Mucosa of stomach (tissue), 1 donor: ENCODE results near the gene RUFY3.
"Not testable (repeated sequence)": the region's sequence is repeated elsewhere in the genome, so short reads cannot be mapped to it uniquely, and the experiment has no call there.

Experiments
- H3K27me3 ChIP-seq: one replicate; pipeline ENCODE4 v1.7.0; 2013; ENCODE audit warnings: mild to moderate bottlenecking, low read length; ENCODE audit not compliant: control insufficient read depth, insufficient read depth
- H3K36me3 ChIP-seq: one replicate; pipeline ENCODE4 v1.7.0; 2013; ENCODE audit warnings: low read length; ENCODE audit not compliant: control insufficient read depth, insufficient read depth
- H3K4me1 ChIP-seq: one replicate; pipeline ENCODE4 v1.7.0; 2013; ENCODE audit warnings: mild to moderate bottlenecking, low read length; ENCODE audit not compliant: control insufficient read depth, insufficient read depth
- H3K4me3 ChIP-seq: one replicate; pipeline ENCODE4 v1.7.0; 2013; ENCODE audit warnings: low read length
- H3K9ac ChIP-seq: one replicate; pipeline ENCODE4 v1.7.0; 2013; ENCODE audit warnings: mild to moderate bottlenecking, low read length, moderate library complexity
- H3K9me3 ChIP-seq: one replicate; pipeline ENCODE4 v1.7.0; 2013; ENCODE audit warnings: mild to moderate bottlenecking, low read length, moderate library complexity; ENCODE audit not compliant: control insufficient read depth
- donor health status: Pancreatic carcinoma.

RUFY3 gene

DNA sequence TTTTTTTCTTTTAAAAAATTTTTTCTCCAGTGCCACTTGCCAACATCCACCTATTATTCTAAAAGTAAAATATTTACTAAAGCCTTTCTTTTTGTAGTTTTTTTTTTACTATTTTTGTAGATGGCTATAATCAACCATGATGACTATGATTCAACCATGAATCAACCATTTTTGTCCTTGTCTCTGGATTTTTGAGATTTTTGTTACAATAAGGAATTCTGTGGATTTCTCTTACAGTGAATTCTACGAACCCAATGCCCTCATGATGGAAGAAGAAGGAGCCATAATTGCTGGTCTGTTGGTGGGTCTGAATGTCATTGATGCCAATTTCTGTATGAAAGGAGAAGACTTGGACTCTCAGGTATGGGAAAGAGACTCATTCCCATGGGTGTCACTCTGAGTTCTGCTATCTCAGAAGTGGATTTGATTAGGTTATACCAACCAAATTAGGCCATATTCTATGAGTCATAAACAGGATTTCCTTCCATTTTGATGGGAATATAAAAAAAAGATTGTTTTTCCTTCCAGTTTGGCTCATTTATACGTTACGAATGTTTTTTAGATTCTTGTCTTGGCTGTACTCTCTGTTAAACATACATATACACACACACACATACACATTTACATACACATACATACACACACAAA, 46.7 kb downstream of the RUFY3 start:
- no peaks in the 10 kb centered on the region for H3K36me3 ChIP-seq
- H3K4me1 ChIP-seq = no peaks in the 10 kb centered on the region
- no peak overlapping the region for H3K4me3 ChIP-seq
- no peak overlapping the region for H3K9ac ChIP-seq
- no peaks in the 10 kb centered on the region for H3K27me3 ChIP-seq
- no peaks in the 10 kb centered on the region for H3K9me3 ChIP-seq

- H3K9ac ChIP-seq, H3K36me3 ChIP-seq, H3K4me1 ChIP-seq, H3K4me3 ChIP-seq, H3K27me3 ChIP-seq, H3K9me3 ChIP-seq: not testable (repeated sequence)
Measured at GRCh38 chr4:70769396-70769795, 47.6 kb downstream of the RUFY3 start.

- Histone ChIP-seq H3K36me3 (no peaks in the 10 kb centered on the region), H3K4me3 (no peak overlapping the region), H3K9ac (no peak overlapping the region), H3K27me3 (no peaks in the 10 kb centered on the region), H3K9me3 (no peaks in the 10 kb centered on the region), H3K4me1 (no peaks in the 10 kb centered on the region)
Measured at GRCh38 chr4:70772929-70773555, 51.3 kb downstream of the RUFY3 start.

DNA sequence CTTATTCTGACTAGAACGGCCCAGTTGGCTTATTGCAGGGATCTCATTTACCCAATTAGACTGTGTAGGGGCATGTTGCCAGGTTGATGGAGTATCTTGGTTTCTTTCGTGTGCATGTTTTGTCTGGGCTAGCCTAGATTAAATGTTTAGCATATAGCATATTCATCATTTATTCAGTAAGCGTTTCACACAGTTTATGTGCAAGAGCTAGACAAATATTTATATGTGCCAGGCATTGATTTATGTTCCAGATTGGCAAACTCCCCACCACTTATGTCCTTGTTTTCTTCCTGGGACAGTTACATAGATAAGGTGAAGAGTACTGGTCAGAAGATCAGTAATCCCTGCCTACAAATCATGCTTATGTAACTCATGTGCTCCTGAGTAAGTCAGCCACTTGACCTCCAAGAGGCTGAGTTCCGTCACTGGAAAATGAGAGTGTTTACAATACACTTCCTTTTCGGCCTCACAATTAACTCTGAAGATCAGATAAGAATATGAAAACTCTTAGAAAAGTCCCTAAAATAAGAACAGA, 57.2 kb downstream of the RUFY3 start:
- Histone ChIP-seq H3K4me1 (peaks cover 4% of the 10 kb centered on the region), H3K9me3 (no peaks in the 10 kb centered on the region), H3K4me3 (no peak overlapping the region), H3K36me3 (no peaks in the 10 kb centered on the region), H3K27me3 (no peaks in the 10 kb centered on the region), H3K9ac (no peak overlapping the region)

- Histone ChIP-seq H3K9ac (no peak overlapping the region), H3K4me1 (peaks cover 4% of the 10 kb centered on the region), H3K36me3 (no peaks in the 10 kb centered on the region)
Measured at GRCh38 chr4:70783096-70783495, 61.3 kb downstream of the RUFY3 start.

DNA sequence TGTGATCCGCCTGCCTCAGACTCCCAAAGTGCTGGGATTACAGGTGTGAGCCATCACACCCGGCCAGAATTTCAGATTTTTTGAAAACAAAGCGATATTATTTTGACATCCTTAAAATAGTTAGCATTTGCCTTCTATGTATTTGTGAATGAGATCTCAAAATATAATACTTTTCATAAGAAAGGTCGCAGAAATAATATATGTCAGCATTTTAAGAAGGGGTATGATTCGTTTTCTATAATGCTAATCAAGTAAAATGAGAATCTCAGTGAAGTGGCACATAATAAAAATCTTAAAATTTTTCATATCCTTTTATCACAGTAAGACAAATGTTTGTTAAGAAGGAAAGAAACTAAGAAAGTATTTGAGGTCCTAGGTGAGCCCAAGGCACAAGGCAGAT, 65.7 kb downstream of the RUFY3 start:
- Histone ChIP-seq H3K9ac (no peak overlapping the region), H3K27me3 (no peaks in the 10 kb centered on the region), H3K4me1 (no peaks in the 10 kb centered on the region), H3K9me3 (no peaks in the 10 kb centered on the region), H3K36me3 (peaks cover 4% of the 10 kb centered on the region), H3K4me3 (no peak overlapping the region)

More at GRCh38 chr4:70783096-70783495, 61.3 kb downstream of the RUFY3 start:
- H3K9me3 ChIP-seq = no peaks in the 10 kb centered on the region
- no peaks in the 10 kb centered on the region for H3K27me3 ChIP-seq
- H3K4me3 ChIP-seq = no peak overlapping the region

- Histone ChIP-seq H3K9me3 (no peaks in the 10 kb centered on the region), H3K9ac (no peak overlapping the region), H3K4me1 (no peaks in the 10 kb centered on the region), H3K4me3 (no peak overlapping the region), H3K27me3 (no peaks in the 10 kb centered on the region), H3K36me3 (peaks cover 4% of the 10 kb centered on the region)
Measured at GRCh38 chr4:70788733-70789132, 67.0 kb downstream of the RUFY3 start.

DNA sequence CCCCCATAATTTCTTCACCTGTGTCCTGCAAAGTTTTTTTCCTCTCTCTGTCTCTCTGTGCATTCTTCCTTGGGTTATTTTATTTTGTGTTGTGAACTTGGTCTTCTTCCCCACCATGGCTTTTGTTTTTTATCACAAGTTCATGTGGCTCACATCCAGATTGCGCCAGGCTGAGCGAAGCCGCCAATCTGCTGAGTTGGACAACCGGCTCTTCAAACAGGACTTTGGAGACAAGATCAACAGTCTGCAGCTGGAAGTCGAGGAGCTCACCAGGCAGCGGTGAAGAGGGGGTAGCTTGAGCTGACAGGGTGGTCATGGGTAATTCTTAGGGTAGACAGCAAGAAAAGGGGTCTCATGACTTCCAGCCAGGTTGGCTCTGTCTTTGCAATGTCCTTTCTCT, 71.9 kb downstream of the RUFY3 start:
- no peaks in the 10 kb centered on the region for H3K9me3 ChIP-seq
- H3K9ac ChIP-seq = no peak overlapping the region
- no peak overlapping the region for H3K4me3 ChIP-seq
- H3K27me3 ChIP-seq = no peaks in the 10 kb centered on the region
- no peaks in the 10 kb centered on the region for H3K4me1 ChIP-seq
- peaks cover 9% of the 10 kb centered on the region for H3K36me3 ChIP-seq

DNA sequence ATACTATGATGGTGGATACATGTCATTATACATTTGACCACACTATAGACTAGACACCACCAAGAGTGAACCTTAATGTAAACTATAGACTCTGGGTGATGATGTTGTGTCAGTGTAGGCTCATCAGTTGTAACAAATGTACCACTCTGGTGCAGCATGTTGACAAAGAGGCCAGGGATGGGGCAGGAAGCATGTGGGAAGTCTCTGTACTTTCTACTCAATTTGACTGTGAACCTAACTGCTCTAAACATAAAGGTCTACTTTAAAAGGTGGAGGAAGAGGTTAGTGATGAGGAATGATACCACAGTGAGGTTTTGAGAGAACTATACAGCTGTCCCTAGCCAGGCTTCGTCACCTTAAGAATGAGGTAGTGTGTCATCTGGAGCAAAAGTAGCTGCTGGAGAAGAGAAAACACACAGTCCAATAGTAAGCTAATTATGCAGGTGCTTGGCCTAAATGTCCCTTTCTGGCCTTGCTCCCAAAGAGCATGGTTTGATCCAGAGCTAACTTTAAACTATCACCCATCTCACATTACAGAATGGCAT, 79.6 kb downstream of the RUFY3 start:
- Histone ChIP-seq H3K4me3 (no peak overlapping the region), H3K27me3 (no peaks in the 10 kb centered on the region), H3K36me3 (peaks cover 3% of the 10 kb centered on the region), H3K9me3 (no peaks in the 10 kb centered on the region), H3K4me1 (no peaks in the 10 kb centered on the region), H3K9ac (no peak overlapping the region)

- no peak overlapping the region for H3K4me3 ChIP-seq
- H3K27me3 ChIP-seq = no peaks in the 10 kb centered on the region
- no peaks in the 10 kb centered on the region for H3K36me3 ChIP-seq
- no peak overlapping the region for H3K9ac ChIP-seq
- no peaks in the 10 kb centered on the region for H3K4me1 ChIP-seq
- no peaks in the 10 kb centered on the region for H3K9me3 ChIP-seq
Measured at GRCh38 chr4:70802928-70803580, 81.3 kb downstream of the RUFY3 start.

GRCh38 chr4:70808151-70808550, 86.4 kb downstream of the RUFY3 start:
- no peak overlapping the region for H3K9ac ChIP-seq
- no peaks in the 10 kb centered on the region for H3K27me3 ChIP-seq
- H3K4me1 ChIP-seq = no peaks in the 10 kb centered on the region
- H3K36me3 ChIP-seq = no peaks in the 10 kb centered on the region
- no peaks in the 10 kb centered on the region for H3K9me3 ChIP-seq
- no peak overlapping the region for H3K4me3 ChIP-seq

DNA sequence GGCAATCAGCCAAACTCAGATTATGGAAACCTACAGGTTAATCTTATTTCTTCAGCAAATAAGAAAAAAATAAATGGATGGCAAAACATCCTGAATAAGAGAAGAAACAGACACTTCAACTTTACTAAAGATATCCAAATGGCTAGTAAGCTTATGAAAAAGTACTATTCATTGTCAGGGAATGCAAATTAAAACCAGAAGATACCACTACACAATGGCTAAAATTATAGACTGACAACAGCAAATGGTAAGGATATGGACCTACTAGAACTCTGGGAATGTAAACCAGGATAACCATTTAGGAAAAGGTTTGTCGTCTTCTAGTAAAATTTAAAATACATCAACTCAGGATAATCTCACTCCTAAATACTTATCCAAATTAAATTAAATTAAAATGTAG, 93.6 kb downstream of the RUFY3 start:
- H3K9ac ChIP-seq = no peak overlapping the region
- H3K4me1 ChIP-seq = no peaks in the 10 kb centered on the region
- no peak overlapping the region for H3K4me3 ChIP-seq
- no peaks in the 10 kb centered on the region for H3K27me3 ChIP-seq
- no peaks in the 10 kb centered on the region for H3K9me3 ChIP-seq
- no peaks in the 10 kb centered on the region for H3K36me3 ChIP-seq
